Measurements from ENCODE around the gene CDC42EP4.

The CDC42EP4 gene, protein sequence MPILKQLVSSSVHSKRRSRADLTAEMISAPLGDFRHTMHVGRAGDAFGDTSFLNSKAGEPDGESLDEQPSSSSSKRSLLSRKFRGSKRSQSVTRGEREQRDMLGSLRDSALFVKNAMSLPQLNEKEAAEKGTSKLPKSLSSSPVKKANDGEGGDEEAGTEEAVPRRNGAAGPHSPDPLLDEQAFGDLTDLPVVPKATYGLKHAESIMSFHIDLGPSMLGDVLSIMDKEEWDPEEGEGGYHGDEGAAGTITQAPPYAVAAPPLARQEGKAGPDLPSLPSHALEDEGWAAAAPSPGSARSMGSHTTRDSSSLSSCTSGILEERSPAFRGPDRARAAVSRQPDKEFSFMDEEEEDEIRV

DNA sequence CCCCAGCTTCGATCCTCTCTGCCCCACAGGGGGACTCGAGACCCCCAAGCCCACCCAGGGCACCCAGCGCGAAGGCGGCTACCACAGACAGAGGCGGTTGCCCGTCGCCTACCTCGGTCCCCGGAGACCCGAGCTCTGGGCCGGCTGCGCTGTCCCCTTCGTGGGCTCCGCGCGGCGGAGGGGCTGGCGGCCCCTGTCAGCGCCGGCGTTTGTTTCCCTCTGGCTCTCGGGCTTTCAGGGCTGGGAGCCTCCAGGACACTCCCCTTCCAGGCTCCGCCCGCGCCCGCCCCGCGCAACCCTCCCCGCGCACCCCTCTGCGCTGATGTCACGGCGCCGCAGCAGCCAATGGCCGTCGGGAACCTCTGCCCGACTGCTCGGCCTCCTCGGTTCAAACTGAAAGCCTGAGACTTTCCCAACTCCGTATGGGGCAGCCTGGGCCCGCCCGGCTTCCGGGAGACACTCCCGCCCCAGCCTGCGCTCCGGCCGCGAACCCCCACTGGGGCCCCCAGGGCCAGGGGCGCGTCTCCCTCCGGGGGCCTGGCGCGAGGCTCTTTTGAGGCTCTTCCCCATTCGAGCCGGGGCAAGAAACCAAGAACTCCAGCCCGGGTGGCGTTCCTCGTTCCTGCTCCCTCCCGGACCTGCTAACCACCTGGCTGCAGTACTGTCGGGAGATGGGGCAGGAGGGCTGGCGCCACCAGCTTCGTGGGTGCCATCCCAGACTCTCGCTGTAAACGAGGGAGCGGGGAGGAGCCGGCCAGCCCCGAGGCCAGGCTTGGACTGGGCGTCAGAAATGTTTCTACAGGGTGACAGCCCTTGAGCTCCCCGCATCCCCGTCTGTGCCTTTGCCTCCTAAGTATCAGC is at the start of gene CDC42EP4:
Gene CDC42EP4, minus strand, starts transcription at position 221 of the 861 bp plus-strand sequence. CDS start 25,501 bp downstream, outside the sequence.
- DNase-seq (ENCODE audit: low spot score) = peak; percentile 97

DNA sequence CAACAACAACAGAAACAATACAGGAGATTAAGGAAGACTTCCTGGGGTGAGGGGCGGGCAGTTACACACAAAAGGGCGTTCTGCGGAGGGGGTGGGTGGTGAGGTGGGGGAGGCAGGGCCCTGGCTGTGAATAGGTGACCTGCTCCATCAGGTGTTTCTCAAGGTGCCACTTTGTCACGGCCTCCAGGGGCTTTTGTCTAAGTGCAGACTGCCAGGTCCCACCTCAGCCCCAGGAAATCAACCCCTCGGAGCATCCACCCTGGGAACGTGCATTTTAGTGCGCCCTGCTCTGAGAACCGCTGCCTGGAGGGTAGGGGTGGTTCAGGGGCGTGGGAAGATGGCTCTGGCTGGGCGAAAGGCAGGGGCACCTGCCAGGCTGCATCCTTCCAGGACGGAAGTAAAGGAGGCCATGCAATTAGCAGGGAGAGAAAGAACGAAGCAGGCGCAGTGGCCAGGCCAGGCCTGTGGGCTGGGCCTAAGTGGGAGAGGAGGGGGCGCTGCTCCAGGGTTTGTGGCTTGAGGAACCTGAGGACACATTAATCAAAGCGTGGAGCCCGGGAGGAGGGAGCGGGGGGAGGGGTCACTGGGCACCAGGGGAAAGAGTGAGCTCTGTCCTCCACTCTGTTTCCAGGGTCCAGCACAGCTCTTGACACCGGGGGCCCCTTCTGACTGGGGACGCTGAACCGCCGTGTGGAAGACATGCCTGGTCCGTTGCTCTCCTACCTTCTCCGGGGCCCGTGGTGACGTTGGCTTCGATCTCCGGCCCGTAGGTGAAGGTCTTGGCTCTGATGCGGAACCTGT is 49.4 kb upstream of the CDC42EP4 start:
- no peak for DNase-seq (ENCODE audit: low spot score)

DNA sequence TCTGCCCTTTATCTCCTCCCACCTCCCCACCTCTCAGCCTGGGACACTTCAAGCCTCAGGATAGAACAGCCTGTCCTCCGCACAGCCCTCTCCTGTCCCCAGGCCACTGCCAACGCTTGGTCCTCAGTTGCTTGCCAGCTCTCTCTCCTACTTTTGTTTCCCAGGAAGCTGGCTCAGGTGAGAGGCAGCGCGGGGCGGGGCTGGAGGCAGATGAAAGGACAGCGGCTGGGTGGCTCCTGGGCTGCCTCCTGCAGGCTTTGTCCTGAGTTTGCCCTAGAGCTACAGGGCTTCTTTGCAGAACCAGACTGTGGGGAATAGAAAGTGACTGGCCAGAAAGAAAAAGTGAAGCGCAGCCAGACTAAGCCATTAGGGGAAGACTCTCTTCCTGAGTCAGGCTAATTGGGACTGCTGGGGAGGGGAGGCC is 48.2 kb upstream of the CDC42EP4 start:
- DNase-seq (ENCODE audit: low spot score) = no peak

DNA sequence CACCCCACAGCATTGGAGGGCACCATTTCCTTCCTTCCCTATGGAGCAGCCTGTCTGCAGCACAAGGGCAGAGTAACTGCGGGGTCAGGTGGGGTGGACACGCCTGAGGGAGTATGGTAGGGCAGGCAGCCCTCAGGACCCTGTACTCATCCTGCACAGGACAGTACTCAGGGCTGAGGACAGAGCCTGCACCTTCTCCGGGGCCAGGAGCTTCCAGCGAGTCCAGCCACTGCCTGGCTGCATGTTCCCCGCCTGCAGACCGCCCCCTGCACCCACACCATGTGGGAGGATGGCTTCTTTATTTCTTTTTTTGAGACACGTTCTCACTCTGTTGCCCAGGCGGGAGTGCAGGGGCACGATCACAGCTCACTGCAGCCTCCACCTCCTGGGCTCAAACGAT is 47.6 kb upstream of the CDC42EP4 start:
- DNase-seq (ENCODE audit: low spot score) = no peak

DNA sequence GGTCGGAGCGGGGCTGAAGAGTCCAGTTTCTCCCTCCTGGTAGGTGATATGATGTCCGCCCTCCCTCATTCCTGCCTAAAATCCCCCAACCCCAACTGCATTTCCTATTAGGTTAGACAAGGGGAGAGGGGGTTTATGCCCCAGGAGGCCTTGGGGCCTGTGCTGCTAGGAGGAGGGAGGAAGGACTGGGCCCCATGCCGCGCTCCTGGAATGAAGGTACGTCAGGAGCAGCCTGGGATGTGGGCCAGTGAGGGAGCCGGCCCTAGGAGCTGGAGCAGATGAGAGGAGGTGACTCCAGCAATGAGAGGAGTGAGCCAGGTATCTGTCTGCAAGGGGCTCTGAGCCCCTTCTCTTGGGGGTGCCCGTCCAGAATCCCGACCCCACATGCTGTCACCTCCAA is 46.9 kb upstream of the CDC42EP4 start:
- DNase-seq (ENCODE audit: low spot score) = no peak

DNA sequence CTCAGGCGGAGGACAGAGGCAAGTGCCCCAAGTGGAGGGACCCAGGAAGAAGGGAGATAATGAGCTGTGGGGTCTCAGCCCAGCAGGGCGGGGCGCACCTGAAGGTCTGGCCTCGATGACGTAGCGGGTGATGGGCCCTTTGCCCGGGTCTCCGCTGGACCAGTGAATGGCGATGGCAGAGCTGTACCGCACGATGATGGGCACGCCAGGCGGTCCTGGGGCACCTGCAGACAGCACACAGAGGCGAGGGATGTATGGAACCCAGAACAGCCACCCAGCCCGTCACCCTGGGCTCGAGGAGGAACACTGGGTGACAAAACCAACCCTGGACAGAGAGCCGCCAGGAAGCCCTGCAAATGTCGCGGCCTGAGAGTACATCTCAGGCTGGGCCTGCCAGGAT is 46.2 kb upstream of the CDC42EP4 start:
- DNase-seq (ENCODE audit: low spot score) = no peak

DNA sequence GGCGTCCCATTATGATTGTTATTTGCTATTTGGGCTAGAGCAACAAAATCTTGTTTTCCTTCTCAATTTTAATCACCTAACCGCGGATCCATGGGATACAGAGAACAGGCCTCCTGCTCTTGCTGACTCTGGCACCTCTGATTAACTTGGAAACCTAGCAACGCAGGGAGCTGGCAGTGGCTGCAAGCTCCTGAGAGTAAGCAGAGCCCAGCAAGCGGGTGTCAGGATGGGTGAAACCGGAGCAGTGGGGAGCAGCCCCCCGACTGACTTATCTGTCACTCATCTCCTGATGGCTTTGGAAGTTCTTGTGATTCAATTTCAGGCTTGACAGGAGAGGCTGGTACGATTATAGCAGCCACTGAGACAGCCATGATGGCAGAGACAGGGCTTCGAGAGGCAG is 45.5 kb upstream of the CDC42EP4 start:
- no peak for DNase-seq (ENCODE audit: low spot score)

DNA sequence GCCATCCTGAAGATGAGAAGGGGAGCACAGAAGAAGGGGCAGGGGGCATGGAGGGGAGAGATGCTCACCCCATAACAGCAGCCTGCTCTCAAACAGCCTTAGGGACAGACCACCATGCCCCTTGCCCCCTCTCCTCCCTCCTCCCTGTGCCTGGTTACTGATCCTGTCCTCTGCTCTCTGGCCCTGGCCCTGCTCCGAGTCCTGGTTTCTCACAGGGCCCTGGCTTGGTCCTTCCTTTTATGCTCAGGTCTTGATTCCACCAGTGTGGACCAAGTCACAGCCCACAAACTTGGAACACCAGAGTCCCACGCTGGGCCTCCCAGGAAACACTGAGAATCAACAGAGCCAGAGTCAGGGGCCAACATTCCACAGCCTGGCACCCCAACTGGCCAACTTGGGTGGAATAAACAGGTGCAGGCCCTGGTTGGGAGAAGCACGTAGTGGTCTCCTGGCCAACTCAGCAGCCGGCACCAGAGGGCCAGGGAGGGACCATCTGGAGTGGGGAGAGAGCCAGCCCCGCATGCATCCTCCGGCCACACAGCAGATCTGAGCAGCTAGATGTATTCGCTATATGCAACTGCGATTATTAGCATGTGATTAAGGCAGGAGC is 44.9 kb upstream of the CDC42EP4 start:
- DNase-seq (ENCODE audit: low spot score) = no peak

DNA sequence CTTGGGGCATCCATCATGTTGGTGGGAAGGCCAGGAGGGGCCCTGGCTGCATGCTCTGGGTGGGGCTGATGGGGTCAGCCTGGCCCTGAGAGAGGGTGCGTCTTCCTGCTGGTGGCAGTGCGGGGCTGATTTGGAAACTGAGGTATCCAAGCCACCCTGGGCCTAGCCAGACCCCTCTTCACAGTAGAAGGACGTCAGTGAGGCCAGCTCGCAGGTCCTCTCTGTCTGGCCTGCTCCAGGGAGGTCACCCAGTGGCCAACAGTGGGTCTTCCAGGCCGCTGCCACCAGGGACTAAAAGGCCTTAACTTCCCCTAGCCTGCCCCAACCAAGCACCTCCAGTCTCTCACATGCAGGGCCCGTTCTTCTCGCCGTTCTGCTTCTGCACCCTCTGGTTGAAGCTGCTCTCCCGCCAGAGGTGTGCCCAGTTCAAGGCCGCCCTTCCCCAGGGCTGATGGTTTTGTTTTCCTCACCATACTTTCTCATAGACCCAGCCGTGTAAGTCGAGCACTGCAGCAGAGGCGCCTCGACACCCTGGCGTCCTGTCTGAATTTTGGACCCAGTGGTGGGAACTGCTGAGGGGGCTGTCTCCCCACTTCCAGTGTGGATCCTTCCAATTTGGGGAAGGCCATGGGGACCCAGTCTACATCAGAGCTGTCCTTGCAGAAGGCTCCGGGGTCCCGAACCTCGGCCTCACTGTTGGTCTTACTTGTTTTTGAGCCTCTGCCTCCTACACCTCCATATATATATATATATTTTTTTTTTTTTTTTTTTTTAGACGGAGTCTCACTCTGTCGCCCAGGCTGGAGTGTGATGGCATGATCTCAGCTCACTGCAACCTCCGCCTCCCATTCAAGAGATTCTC is 42.9 kb upstream of the CDC42EP4 start:
- no peak for DNase-seq (ENCODE audit: low spot score)

DNA sequence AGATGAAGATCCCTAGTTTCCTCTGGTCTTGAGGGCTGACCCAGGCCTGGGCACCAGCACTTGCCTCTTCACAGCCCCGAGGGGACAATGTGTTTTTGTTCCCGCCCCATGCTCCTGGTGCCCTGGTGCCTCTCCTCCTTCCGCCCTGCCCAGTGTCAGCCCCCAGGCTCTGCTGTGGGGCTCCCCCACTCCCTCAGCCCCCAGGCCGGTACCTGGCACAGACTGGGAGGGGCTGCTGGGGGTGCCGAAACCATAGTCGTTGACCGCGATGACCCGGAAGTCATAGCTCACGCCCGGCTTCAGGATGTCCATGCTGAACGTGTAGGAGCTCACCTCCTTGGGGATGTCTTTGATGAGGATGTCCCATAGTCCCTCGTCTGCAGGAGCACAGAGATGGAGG is 40.5 kb upstream of the CDC42EP4 start:
- DNase-seq (ENCODE audit: low spot score) = no peak

DNA sequence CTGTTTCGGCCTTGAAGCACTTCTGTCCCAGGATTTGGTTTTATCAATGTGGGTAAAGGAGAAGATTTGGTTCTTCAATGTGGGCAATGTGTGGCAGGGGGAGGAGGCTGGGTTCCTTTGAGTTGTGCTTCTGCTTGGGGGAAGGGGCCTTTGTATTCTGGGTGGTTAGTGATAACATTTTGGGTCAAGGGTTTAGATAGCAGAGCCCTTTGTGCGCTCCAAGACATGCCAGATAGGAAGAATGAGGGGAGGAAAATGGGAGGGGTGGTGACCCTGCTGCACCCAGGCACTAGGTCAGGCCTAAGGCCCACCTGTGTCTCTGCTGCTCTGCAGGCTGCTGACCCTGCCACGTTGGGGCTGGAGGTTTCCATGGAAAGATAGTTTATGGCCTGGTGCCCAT is 40.0 kb upstream of the CDC42EP4 start:
- DNase-seq (ENCODE audit: low spot score) = no peak

DNA sequence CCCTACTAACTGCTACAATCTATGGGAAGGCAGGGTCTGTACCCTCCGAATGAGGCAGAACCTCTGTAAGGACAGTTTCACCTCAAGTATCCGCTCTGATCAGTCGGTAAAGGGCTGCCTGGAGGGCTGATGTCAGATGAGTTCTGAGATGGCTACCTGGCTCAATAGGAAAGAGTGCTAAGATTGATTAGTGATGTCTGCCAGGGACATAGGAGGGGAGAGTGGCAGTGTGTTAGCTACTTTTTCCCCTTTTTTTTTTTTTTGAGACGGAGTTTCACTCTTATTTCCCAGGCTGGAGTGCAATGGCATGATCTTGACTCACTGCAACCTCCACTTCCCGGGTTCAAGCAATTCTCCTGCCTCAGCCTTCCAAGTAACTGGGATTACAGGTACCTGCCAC is 39.1 kb upstream of the CDC42EP4 start:
- DNase-seq (ENCODE audit: low spot score) = no peak

DNA sequence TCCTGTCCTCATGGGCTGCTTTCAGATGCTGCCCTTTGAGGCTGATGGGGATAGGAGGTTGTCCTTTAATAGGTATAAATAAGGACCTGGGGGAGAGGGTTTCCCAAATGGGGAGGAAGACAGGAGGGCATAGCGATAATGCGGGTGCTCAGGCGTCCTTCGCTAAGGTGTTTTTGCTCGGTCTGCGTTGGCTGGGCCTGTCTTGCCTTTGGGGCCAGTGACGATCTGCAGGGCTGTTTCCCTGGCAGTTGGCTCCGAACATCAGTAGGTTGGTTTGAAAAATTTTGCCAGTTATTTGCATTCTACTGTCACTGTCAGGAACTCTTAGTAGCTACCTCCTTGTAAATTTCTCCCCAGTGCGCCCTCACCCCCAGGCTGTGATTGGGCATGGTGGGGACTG is 37.8 kb upstream of the CDC42EP4 start:
- DNase-seq (ENCODE audit: low spot score) = no peak

DNA sequence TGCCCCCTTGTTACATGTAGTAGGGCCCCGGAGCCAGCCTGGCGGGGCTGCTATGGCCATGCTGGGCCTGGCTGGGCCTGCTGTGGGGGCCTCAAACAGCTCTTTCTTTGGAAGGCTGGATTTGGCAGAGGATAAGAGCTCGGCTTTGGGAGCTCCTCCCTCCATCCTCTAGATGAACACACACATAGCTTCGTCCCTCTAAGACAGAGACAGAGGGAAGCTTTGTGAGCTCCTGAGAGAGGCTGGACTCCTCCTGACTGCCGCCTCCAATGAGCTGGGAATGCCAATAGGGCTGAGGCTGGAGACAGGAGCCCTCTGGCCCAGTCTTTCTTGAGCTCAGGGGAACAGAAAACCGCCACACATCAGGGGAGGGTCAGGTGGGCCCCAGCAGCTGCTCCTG is 37.3 kb upstream of the CDC42EP4 start:
- DNase-seq (ENCODE audit: low spot score) = no peak

DNA sequence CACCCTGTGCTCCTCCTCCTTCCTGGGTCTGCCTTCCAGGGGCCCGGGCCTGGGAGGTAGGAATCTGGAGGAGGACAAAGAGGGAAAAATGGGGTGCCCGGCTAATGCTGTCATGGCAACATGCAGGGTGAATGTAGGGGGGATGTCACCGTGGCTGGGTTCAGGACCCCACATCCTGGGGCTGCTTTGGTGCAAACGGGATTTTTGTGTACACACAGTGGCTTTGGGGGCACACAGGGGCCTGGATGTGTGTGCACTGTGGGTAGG is 37.0 kb upstream of the CDC42EP4 start:
- DNase-seq (ENCODE audit: low spot score) = no peak

DNA sequence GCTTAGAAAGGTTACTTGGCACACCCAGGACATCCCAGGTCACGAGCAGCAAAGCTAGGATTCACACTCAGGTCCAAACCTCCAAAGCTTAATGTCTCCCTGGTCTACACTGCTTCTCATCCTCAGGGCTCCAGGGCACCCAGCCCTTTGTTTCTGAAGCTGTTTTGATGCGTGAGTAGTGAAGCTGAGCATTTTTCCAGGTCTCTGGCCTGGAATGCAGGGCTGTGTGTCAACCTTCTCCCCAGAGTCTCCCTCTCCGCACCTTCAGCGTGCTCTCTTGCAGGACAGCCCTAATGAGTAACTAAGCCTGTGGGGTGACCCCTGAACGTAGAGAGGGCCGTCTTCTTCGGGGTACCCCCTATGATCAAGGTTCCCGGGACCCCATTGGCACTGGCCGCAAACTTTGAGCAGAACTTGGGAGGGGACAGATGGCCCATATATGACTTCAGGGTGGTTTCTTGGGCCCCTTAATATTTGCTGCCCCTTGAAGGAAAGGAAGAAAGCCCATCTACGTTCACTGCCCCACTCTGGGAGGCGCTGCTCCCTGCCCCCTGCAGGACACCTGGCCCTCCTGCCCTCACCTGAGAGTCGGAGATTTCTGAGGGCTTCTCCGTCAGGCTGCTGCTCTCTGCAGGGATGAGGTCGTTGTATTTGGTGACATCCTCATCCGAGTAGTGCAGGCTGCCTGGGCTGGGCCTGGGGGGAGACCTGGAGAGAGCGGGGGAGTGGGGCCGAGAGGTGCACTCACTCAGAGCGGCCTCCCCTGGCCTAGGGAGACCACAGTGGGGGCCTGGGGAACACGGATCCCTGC is 36.4 kb upstream of the CDC42EP4 start:
- no peak for DNase-seq (ENCODE audit: low spot score)

DNA sequence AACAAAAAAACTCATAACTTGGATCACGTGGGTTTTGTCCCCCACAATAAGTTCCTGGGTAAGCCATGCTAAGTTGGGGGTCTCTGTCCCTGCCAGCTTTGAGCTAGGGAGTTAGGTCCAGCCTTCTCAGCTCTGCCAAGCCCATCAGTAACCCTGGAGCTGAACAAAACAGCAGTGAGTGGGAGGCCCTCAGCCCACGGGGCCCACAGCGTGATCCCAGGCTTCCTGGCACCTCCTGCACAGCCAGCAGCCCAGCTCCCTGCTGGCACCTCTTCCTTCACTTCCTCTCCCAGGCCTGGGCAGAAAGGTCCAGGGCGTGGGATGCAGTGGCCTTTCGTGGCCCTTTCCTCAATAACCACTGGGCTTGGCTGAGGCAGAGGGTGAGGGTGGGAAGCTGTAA is 35.5 kb upstream of the CDC42EP4 start:
- DNase-seq (ENCODE audit: low spot score) = no peak

DNA sequence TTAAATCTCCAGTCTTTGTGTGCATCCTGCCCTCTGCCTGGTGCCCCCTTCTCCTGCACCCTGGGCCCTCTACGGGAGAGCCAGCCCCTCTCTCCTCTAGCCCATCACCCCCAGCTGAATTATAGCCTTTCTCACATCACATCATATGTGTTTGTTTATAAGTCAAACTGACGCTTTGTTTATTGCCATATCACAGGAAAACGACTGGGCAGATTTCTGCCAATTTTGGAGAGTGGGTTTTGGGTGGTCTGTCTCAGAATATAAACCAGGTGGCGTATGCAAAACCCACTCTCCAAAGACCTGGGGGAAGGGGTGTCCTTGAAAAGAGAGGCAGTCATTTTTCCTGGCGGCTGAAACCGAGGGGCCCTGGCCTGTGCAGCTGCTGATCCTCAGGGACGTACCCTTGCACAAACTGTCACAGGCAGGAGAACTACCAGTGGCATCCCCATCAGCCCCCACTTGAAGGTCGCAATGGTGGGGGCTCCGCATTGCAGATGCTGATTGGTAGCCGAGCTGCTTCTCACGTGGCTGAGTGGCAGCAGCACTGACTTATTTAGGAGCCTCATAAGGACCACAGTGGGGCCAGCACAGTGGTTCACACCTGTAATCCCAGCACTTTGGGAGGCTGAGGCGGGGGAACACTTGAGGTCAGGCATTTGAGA is 34.8 kb upstream of the CDC42EP4 start:
- DNase-seq (ENCODE audit: low spot score) = no peak

DNA sequence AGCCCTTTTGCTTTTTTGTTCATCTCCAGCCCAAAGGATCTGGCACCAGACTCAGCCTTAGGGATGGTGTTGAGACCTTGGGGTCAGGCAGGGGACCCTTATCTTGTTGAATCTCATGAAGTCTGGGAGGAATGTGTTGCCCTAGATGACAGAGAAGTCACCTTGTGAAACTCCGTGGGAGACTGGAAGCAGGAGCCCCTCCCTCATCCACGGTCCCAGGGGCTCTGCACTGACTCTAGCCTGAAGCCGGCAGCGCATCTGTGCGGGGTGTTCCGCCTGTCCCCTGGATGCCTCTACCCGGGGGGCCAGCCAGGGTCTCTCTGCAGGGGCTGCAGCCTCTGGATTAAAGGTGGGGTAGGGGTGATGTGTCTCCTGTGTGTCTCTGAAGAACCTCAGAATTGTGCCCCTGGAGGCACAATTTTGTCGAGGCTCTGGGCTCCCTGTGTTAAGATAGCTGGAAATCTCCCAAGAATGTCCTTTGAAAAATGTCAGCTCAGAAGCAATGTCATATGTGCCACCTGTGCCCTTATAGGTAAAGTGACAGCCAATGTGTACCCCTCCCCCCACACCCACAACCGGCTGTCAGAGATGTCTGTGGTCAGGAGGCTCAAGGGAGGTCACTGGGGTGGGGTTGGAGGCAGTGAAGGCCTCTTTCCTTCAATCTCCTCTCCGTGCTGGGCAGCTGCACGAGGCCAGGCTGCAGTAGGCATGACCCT is 32.1 kb upstream of the CDC42EP4 start:
- DNase-seq (ENCODE audit: low spot score) = no peak

Measured in GM03348 (cell line).